Measurements from ENCODE around the gene KLHL18. TPM values are rescaled to one million over a fixed set of nuclear protein-coding genes. Genes with fewer than 3 reads are reported as not detected.
"Not testable (repeated sequence)": the region's sequence is repeated elsewhere in the genome, so short reads cannot be mapped to it uniquely, and the experiment has no call there.

Gene KLHL18
- total RNA-seq, 1 donor from 2014 or later = 27.2 TPM

- DNase-seq (ENCODE audit: low spot score) = no peak
Observed at GRCh38 chr3:47274652-47275051, 8.1 kb upstream of the KLHL18 start.

- no peak for DNase-seq (ENCODE audit: low spot score)
Observed at GRCh38 chr3:47276558-47276957, 6.2 kb upstream of the KLHL18 start.

- no peak for DNase-seq (ENCODE audit: low spot score)
Observed at GRCh38 chr3:47280519-47280918, 2.2 kb upstream of the KLHL18 start.

- DNase-seq (ENCODE audit: low spot score) = no peak
Observed at GRCh38 chr3:47283193-47283537, 421 bp downstream of the KLHL18 start.

- DNase-seq (ENCODE audit: low spot score) = no peak
Observed at GRCh38 chr3:47283591-47284364, 1.0 kb downstream of the KLHL18 start.

- no peak for DNase-seq (ENCODE audit: low spot score)
Observed at GRCh38 chr3:47288966-47289910, 6.5 kb downstream of the KLHL18 start.

GRCh38 chr3:47291158-47291753, 8.5 kb downstream of the KLHL18 start:
- no peak for DNase-seq (ENCODE audit: low spot score)

GRCh38 chr3:47291754-47292420, 9.1 kb downstream of the KLHL18 start:
- DNase-seq (ENCODE audit: low spot score) = not testable (repeated sequence)

- no peak for DNase-seq (ENCODE audit: low spot score)
Observed at GRCh38 chr3:47293822-47294221, 11.1 kb downstream of the KLHL18 start.

- DNase-seq (ENCODE audit: low spot score) = no peak
Observed at GRCh38 chr3:47294392-47294791, 11.6 kb downstream of the KLHL18 start.

- no peak for DNase-seq (ENCODE audit: low spot score)
Observed at GRCh38 chr3:47295322-47295721, 12.6 kb downstream of the KLHL18 start.

GRCh38 chr3:47295976-47296375, 13.2 kb downstream of the KLHL18 start:
- DNase-seq (ENCODE audit: low spot score) = no peak

- DNase-seq (ENCODE audit: low spot score) = no peak
Observed at GRCh38 chr3:47296562-47297302, 14.0 kb downstream of the KLHL18 start.

GRCh38 chr3:47298439-47298838, 15.7 kb downstream of the KLHL18 start:
- DNase-seq (ENCODE audit: low spot score) = no peak

- DNase-seq (ENCODE audit: low spot score) = no peak
Observed at GRCh38 chr3:47299381-47300318, 16.9 kb downstream of the KLHL18 start.

- no peak for DNase-seq (ENCODE audit: low spot score)
Observed at GRCh38 chr3:47301456-47301855, 18.7 kb downstream of the KLHL18 start.

GRCh38 chr3:47306022-47306421, 23.3 kb downstream of the KLHL18 start:
- no peak for DNase-seq (ENCODE audit: low spot score)

- not testable (repeated sequence) for DNase-seq (ENCODE audit: low spot score)
Observed at GRCh38 chr3:47309231-47309630, 26.5 kb downstream of the KLHL18 start.

GRCh38 chr3:47310391-47310790, 27.6 kb downstream of the KLHL18 start:
- no peak for DNase-seq (ENCODE audit: low spot score)
